ENCODE data around the gene MACROH2A1.
A peak's percentile ranks its signal among the peaks of the same experiment; 100 is the strongest.

MACROH2A1 gene

DNA sequence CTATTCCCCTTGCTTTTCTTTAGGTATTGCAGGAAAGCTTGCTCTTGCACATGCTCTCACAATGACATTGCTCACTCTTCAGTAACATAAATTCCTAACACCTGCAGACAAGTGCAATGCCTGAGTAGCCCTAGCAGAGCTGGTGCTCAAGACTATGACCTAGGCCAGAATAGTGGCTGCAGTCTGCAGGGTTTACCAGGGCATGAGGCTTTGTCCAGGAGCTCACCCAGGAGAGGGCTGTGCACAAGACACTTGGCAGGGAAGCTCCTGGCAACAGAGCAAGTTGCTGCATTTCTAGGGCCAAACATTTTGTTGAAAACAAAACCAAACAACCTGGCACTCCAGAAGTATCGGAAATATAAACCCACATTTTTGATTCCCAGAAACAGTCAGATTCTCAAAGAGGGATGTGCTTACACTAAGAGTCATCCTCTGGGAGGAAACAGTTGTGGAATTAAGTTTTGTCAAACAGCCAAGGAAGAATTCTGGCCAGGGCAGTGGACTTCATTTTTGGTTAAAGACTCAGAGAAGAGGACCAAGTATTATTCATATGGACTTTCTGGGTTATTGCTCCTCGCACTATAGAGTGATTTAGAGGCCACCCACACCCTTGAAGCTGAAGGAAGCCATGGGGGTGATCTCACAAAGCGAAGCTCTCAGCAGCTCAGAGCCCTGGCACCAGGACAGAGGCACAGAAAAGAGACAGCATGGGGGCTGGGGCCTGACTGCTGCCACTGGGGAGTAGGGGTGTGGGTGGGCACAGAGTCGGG lies 44.9 kb downstream of the MACROH2A1 start:
- DNase-seq (ENCODE audit: low spot score): no peak

- DNase-seq (ENCODE audit: low spot score): no peak
Observed at GRCh38 chr5:135350536-135350935, 48.5 kb downstream of the MACROH2A1 start.

- no peak for DNase-seq (ENCODE audit: low spot score)
Observed at GRCh38 chr5:135349886-135350285, 49.1 kb downstream of the MACROH2A1 start.

DNA sequence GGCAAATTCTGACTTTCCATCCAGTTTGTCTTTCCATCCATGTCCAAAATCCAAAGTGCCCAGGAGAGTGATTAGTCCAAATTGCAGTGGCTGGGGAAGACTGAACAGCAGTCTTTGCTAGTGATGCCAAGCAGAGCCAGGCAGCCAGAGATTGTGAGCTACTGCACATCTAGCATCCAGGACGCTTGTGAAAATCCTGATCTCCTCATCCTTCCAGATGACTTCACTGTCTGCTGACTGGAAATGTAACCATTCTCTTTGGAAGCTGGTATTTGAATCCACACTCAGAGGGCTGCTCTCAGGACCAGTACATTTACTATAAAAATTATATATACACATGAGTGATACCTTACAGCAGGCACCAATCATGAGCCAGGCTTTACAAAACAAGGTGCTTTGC lies 49.6 kb downstream of the MACROH2A1 start:
- no peak for DNase-seq (ENCODE audit: low spot score)

DNA sequence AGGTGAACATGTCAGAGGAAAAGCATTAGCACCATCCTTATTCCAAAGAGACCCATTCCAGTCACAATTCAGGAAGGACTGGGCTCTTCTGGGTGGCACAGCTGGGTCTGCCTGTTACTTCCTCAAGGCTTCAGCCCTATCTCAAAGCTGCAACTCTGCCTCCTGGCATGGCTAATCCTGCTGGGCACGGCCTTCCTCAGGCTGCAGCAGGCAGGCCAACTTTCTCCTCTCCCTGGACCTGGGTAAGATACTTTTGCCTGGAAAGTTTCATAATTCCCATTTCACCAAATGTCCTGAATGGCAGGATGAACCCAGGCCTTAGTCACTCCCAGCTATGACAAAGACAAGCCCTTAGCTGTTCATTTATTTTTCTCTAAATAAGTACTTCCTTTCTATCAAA lies 50.1 kb downstream of the MACROH2A1 start:
- DNase-seq (ENCODE audit: low spot score): no peak

DNA sequence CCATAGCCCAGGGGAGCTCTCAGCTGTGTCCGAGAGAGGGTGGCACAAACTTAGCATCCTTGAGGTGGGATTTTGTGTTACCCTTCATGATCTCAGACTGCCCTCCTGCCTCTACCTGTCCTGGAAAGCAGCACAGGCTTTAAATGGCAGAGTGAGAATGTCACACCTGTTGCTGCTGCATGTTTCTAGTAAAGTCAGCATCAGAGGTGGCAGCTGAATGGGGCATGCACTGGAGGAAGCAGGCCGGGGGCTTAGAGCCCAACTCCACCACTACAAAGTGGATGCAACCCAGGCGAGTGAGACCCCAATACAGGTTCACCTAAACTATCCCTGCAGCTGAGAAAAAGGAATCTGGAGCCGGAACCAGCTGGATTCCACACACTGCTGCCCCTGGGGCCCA lies 51.6 kb downstream of the MACROH2A1 start:
- no peak for DNase-seq (ENCODE audit: low spot score)

DNA sequence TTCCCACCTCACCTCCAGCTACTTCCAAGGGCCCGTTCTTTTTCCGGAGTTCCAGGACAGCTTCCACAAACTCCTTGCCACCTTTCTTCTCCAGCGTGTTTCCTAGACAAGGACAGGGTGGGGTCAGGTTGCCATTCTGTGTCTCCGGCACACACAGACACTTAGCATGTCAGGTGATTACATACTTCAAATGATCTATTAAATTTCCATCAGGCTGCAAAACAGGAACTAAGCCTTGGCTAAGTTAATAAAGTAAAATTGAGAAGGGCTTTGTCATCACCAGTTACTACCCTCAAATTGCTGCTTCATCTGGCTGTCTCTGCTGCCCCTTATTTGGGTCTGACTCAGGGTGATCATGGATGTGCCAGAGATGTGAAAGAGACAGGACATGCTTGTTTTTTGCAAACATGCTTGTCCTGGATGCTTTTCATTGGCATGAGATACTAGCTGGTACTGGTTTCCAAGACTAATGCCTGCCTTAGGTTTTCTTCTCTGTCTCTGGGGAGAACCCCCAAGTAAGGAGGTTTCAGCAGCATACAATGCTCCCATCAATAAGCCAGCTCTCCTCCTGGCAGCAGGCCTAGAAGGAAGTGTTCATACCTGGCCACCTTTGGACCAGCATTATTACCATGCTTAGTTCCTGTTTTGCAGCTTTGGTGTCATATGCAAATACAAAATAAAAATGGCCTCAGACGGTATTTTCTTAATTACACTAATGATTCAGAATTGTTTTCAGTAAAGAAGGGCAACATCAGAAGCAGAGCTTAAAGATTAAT lies 52.9 kb downstream of the MACROH2A1 start:
- DNase-seq (ENCODE audit: low spot score): no peak

- no peak for DNase-seq (ENCODE audit: low spot score)
Observed at GRCh38 chr5:135344349-135344748, 54.7 kb downstream of the MACROH2A1 start.

GRCh38 chr5:135343413-135343812 lies 55.6 kb downstream of the MACROH2A1 start:
- no peak for DNase-seq (ENCODE audit: low spot score)

DNA sequence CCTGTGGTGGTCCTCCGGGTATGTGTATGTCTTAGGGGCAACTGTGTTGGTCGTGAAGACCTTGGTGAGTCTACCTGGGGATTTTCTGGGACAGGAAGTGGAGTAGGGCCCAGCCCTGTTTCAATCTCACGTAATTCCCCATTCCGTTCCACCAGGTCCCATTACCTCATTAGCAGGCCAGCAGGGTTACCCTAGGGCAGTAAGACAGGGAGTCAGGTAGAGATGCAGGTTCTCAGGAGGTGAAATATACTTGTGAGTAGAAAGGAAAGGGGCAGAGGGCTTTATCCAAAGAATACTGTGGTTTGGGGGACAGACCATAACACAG lies 56.5 kb downstream of the MACROH2A1 start:
- no peak for DNase-seq (ENCODE audit: low spot score)

DNA sequence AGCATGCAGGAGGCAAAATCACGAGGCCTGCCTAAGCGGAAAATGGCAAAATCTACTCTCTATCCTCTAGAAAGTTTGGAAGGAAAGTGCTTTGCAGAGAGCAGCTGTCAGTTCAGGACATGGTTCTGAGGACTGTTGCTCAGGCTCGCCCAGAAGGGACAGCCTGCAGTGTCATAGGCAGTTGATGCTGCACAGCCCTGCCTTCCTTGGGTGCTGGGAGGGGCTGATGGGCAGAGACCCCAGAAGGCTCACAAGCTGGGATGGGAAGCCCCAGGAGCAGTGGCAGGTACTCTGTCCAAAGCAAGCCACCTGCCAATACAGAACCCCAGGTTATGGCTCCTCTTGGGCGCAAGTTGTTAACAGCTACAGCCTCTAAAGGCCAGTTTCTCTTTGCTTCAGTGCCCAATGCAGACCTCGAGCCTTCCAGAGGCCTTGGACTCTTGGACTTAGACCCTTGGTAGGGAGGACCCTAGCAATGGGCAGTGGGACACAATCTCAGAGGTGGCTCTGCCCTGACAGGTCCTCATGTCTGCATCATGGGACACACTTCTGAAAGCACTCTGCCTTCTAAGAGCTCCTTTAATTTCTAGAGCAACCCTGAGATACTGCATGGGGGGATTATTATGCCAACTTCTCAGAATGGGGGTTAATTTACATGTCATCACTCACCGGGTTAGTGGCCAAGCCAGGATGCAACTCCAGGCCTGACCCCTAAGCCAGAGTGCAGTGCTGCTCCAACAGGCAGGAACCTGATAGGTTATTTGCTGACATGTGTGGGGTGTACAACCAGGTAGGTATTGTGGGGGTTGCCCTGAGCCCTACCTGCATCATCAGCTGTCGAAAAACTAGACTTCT lies 57.1 kb downstream of the MACROH2A1 start:
- no peak for DNase-seq (ENCODE audit: low spot score)

- no peak for DNase-seq (ENCODE audit: low spot score)
Observed at GRCh38 chr5:135341016-135341666, 57.9 kb downstream of the MACROH2A1 start.

- DNase-seq (ENCODE audit: low spot score): no peak
Observed at GRCh38 chr5:135340568-135340967, 58.5 kb downstream of the MACROH2A1 start.

DNA sequence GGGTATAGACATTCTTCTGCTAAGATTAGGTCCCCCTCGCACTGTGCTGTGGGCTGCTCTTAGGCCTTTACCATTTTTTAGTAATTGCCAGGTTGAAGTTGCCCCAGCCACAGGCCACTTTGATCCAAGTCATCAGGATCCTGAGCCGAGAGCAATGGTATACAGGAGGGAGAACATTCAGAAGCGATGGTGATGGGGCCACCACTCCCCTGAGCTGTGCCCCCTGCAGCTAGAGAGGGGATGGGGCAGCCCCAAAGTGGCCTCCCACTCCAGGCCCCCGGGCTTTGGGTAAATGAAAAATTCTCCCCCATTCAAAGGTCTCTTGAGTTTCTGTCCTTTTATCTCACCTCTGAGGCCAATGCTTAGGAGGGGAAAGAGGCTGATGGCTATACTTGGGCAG lies 59.4 kb downstream of the MACROH2A1 start:
- DNase-seq (ENCODE audit: low spot score): no peak

GRCh38 chr5:135339189-135339588 lies 59.8 kb downstream of the MACROH2A1 start:
- no peak for DNase-seq (ENCODE audit: low spot score)

GRCh38 chr5:135337064-135337463 lies 62.0 kb downstream of the MACROH2A1 start:
- no peak for DNase-seq (ENCODE audit: low spot score)

- no peak for DNase-seq (ENCODE audit: low spot score)
Observed at GRCh38 chr5:135335031-135335828, 63.8 kb downstream of the MACROH2A1 start.

DNA sequence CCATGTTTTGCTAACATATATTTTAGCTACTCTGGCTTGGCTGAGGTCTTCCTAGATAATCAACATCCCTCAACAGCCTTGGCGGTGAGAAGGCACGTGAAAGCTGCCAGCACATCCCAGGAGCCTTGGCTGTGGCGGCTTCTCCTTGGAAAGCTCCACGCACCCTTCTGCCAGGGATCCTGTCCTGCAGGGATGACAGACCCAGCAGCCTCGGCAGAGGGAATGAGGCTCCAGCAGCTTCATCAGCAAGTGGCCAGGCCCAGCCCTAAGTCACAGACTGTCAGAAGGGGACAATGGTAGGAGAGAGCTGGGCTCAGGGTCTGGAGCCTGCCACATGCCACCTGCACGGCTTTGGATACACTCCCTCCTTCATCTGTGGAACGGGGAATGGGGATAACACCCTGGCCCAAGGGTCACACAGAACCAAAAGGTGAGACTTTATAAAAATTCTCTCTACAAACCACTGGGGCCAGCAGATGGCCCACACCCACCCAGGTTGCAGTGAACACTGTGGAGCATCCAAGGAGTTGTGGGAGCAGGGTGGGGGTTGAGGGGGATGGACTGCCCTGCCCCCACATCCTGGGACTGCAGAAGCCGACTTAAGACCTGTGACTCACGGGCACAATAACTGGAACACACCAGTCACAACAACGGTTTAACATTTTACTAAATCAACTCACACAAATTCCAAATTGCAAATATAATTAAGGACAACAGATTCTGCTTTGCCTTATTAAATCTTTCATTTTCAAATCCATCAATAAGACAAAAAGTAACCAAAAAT lies 65.1 kb downstream of the MACROH2A1 start:
- DNase-seq (ENCODE audit: low spot score): no peak

- DNase-seq (ENCODE audit: low spot score): peak; percentile 20
Observed at GRCh38 chr5:135332519-135333150, 66.4 kb downstream of the MACROH2A1 start.

DNA sequence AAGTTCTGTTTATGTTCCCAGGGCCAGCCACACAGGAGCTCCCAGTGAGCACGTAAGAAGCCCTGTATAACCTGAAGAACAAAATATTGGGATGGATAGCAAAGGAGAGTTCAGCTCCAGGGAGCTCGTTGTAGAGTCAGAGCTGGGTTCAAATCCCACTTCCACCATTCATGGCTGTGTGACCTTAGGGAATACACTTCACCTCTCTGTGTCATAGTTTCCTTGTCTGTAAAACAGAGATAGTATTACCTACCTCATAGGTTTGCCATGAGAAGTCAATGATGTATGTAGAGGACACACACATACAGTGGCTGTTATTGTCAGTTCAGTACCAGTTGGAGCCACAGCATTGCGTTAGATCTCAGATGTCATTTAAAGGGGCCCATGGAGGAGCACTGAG lies 67.4 kb downstream of the MACROH2A1 start:
- no peak for DNase-seq (ENCODE audit: low spot score)

Measured in CD4-positive, alpha-beta T cell treated with Interleukin-15 for 4 hours (primary cell).